Fibroblast of lung (primary cell): ENCODE results near the gene TRIM62. TPM values are rescaled to one million over a fixed set of nuclear protein-coding genes. Genes with fewer than 3 reads are reported as not detected.

Source experiments
- DNase-seq, 2 donors: peaks; one replicate each; pipeline versions ENCODE4 v3.0.0 to v3.0.0-alpha.2; 2010; ENCODE audit warnings: low read depth in 2 of 2
- H2AFZ ChIP-seq: 2 replicates; pipeline ENCODE4 v1.5.1; 2012; ENCODE audit warnings: low read length, control low read depth, inconsistent platforms
- H3K27ac ChIP-seq: 2 replicates; pipeline ENCODE4 v1.5.1; 2011; ENCODE audit warnings: low read length, control low read depth; ENCODE audit not compliant: insufficient read depth
- H3K27me3 ChIP-seq: 2 replicates; pipeline ENCODE4 v1.5.1; 2011; ENCODE audit warnings: mild to moderate bottlenecking, low read length; ENCODE audit not compliant: control insufficient read depth, insufficient read depth
- H3K36me3 ChIP-seq: 2 replicates; pipeline ENCODE4 v1.5.1; 2011; ENCODE audit warnings: low read length; ENCODE audit not compliant: control insufficient read depth, insufficient read depth
- H3K4me1 ChIP-seq: 2 replicates; pipeline ENCODE4 v1.5.1; 2011; ENCODE audit warnings: low read length; ENCODE audit not compliant: control insufficient read depth, insufficient read depth; ENCODE audit errors: extremely low read depth
- H3K4me2 ChIP-seq: 2 replicates; pipeline ENCODE4 v1.5.1; 2011; ENCODE audit warnings: low read length, control low read depth; ENCODE audit not compliant: insufficient read depth; ENCODE audit errors: extremely low read depth
- H3K4me3 ChIP-seq, 4 experiments: fragments of 200-600 bp in 1 of 4; sonication (generic) in 1 of 4; replicated peaks in 1 of 4; 2 replicates each; pipeline ENCODE4 v1.5.1; 2011 to 2016; ENCODE audit warnings: low read length in 4 of 4, low read depth in 3 of 4, mild to moderate bottlenecking in 3 of 4, control low read depth in 2 of 4, inconsistent platforms in 1 of 4, mixed read lengths in 1 of 4; ENCODE audit not compliant: insufficient read depth in 1 of 4; ENCODE audit errors: control extremely low read depth in 1 of 4
- H3K79me2 ChIP-seq: 2 replicates; pipeline ENCODE4 v1.5.1; 2012; ENCODE audit warnings: mild to moderate bottlenecking, low read length, inconsistent platforms; ENCODE audit not compliant: control insufficient read depth, insufficient read depth
- H3K9ac ChIP-seq: 2 replicates; pipeline ENCODE4 v1.5.1; 2011; ENCODE audit warnings: mild to moderate bottlenecking, low read length, control low read depth; ENCODE audit not compliant: insufficient read depth
- H3K9me3 ChIP-seq: 2 replicates; pipeline ENCODE4 v1.5.1; 2012; ENCODE audit warnings: low read depth, low read length; ENCODE audit not compliant: control insufficient read depth, insufficient read depth
- H4K20me1 ChIP-seq: 2 replicates; pipeline ENCODE4 v1.5.1; 2011; ENCODE audit warnings: low read length; ENCODE audit not compliant: control insufficient read depth, insufficient read depth; ENCODE audit errors: extremely low read depth
- CTCF ChIP-seq, 2 donors: IDR thresholded peaks in 1 of 2; conservative IDR thresholded peaks in 1 of 2; 1 replicate in 1 of 2; 2 replicates in 1 of 2; pipeline ENCODE4 v1.5.1; 2011 to 2012; ENCODE audit warnings: low read length in 2 of 2, control low read depth in 1 of 2, inconsistent platforms in 1 of 2, low read depth in 1 of 2, mild to moderate bottlenecking in 1 of 2
- EZH2 ChIP-seq: IDR thresholded peaks from 2 replicates; pipeline ENCODE4 v1.5.1; 2012; ENCODE audit warnings: low read length, control low read depth, mild to moderate bottlenecking; ENCODE audit errors: missing control alignments
- polyA plus RNA-seq, 2 donors: library from polyadenylated mRNA; depleted of rRNA in 1 of 2; stranded (reverse) in 1 of 2; unstranded in 1 of 2; fragments of >200 nt; gene quantifications; 2 replicates each; pipeline ENCODE4 v1.2.1, GENCODE V29; 2011 to 2012; ENCODE audit warnings: missing spikeins in 1 of 2
- total RNA-seq: library from RNA; depleted of rRNA; stranded (reverse); fragments of >200 nt; gene quantifications from 2 replicates; pipeline ENCODE4 v1.2.1, GENCODE V29; 2014

The TRIM62 gene
- total and polyA plus RNA-seq, 2 donors (not counting 1 experiment from before 2014, with no cell fraction given), result 1.8 to 2.4 TPM

- no peaks in the 10 kb centered on the region for H3K79me2 ChIP-seq
- TF ChIP-seq CTCF (conservative IDR thresholded peaks at IDR 0.05 in 1 of 2, IDR thresholded peaks at IDR 0.05 in 1 of 2; ENCODE audit: low read depth in 1 of 2, low read length in 2 of 2) (no peak), EZH2 (no peak)
These were observed 48.3 kb downstream of the TRIM62 start for GRCh38 chr1:33133478-33134105.

GRCh38 chr1:33132549-33132948 is 49.3 kb downstream of the TRIM62 start:
- no peak overlapping the region for H3K9ac ChIP-seq
- H3K36me3 ChIP-seq, result no peaks in the 10 kb centered on the region

More at GRCh38 chr1:33133478-33134105, 48.3 kb downstream of the TRIM62 start:
- Histone ChIP-seq H3K4me3 (no peak overlapping the region), H3K4me2 (no peak overlapping the region), H3K36me3 (no peaks in the 10 kb centered on the region), H3K27ac (no peak overlapping the region), H3K9me3 (no peaks in the 10 kb centered on the region), H4K20me1 (no peaks in the 10 kb centered on the region), H3K9ac (no peak overlapping the region), H3K4me1 (no peaks in the 10 kb centered on the region), H2AFZ (no peak overlapping the region), H3K27me3 (no peaks in the 10 kb centered on the region)
- no peak for DNase-seq

GRCh38 chr1:33131191-33131590 is 50.7 kb downstream of the TRIM62 start:
- H2AFZ ChIP-seq, result no peak overlapping the region
- no peaks in the 10 kb centered on the region for H3K9me3 ChIP-seq
- no peaks in the 10 kb centered on the region for H3K27me3 ChIP-seq
- H4K20me1 ChIP-seq, result no peaks in the 10 kb centered on the region
- TF ChIP-seq CTCF (conservative IDR thresholded peaks at IDR 0.05 in 1 of 2, IDR thresholded peaks at IDR 0.05 in 1 of 2; ENCODE audit: low read depth in 1 of 2, low read length in 2 of 2), result no peak
- no peak for TF ChIP-seq EZH2
- H3K79me2 ChIP-seq, result peaks cover 8% of the 10 kb centered on the region
- no peaks in the 10 kb centered on the region for H3K36me3 ChIP-seq
- no peak overlapping the region for H3K9ac ChIP-seq
- no peak overlapping the region for H3K27ac ChIP-seq
- no peak overlapping the region for H3K4me3 ChIP-seq
- no peak overlapping the region for H3K4me2 ChIP-seq
- no peak for DNase-seq
- H3K4me1 ChIP-seq, result peaks cover 7% of the 10 kb centered on the region

More at GRCh38 chr1:33132549-33132948, 49.3 kb downstream of the TRIM62 start:
- Histone ChIP-seq H3K27ac (no peak overlapping the region), H3K4me1 (peaks cover 5% of the 10 kb centered on the region), H3K4me3 (no peak overlapping the region), H4K20me1 (no peaks in the 10 kb centered on the region), H2AFZ (no peak overlapping the region), H3K79me2 (no peaks in the 10 kb centered on the region), H3K27me3 (no peaks in the 10 kb centered on the region), H3K9me3 (no peaks in the 10 kb centered on the region), H3K4me2 (no peak overlapping the region)
- DNase-seq, result no peak
- no peak for TF ChIP-seq EZH2
